ENCODE data around the gene DTNA.

The DTNA gene

GRCh38 chr18:34786162-34786741 is 76.2 kb downstream of the DTNA start:
- no peak for DNase-seq
- no peak overlapping the region for H2BK120ac ChIP-seq (ENCODE audit: low read depth, low read length)
- no peaks in the 10 kb centered on the region for H3K79me2 ChIP-seq (ENCODE audit: control insufficient read depth, insufficient read depth, low read length)
- no peaks in the 10 kb centered on the region for H3K27me3 ChIP-seq (ENCODE audit: insufficient read depth, low read length, poor library complexity)
- no peak overlapping the region for H2BK15ac ChIP-seq (replicated peaks; ENCODE audit: low read depth)
- no peak overlapping the region for H4K5ac ChIP-seq (ENCODE audit: low read length)
- no CpG with 5 or more reads among the region's 6 CpGs for WGBS (ENCODE audit: extremely low coverage, insufficient coverage, low lambda C conversion rate)
- no peak overlapping the region for H2AK5ac ChIP-seq (ENCODE audit: low read length)
- H3K27ac ChIP-seq (ENCODE audit: low read depth, low read length), result no peak overlapping the region
- H3K56ac ChIP-seq (ENCODE audit: low read length), result no peak overlapping the region
- H3K23ac ChIP-seq (ENCODE audit: low read length), result no peak overlapping the region
- H3K4me3 ChIP-seq (ENCODE audit: low read length), result no peak overlapping the region
- no peaks in the 10 kb centered on the region for H3K79me1 ChIP-seq (ENCODE audit: low read length)
- H3K4me1 ChIP-seq (ENCODE audit: control insufficient read depth, low read depth, low read length), result no peaks in the 10 kb centered on the region
- no peaks in the 10 kb centered on the region for H3K36me3 ChIP-seq (ENCODE audit: control insufficient read depth, insufficient read depth, low read length)
- no peak overlapping the region for H3K4me2 ChIP-seq (ENCODE audit: low read length)
- no peak overlapping the region for H3K18ac ChIP-seq (ENCODE audit: low read length)
- H2BK5ac ChIP-seq (ENCODE audit: low read length), result no peak overlapping the region
- H3K4ac ChIP-seq (ENCODE audit: low read depth, low read length), result no peak overlapping the region
- H4K8ac ChIP-seq (ENCODE audit: low read depth, low read length), result no peak overlapping the region
- no peak overlapping the region for H3K9ac ChIP-seq (ENCODE audit: low read length)

- Histone ChIP-seq H2BK5ac (ENCODE audit: low read length) (no peak overlapping the region), H2BK120ac (ENCODE audit: low read depth, low read length) (no peak overlapping the region), H3K27ac (ENCODE audit: low read depth, low read length) (no peak overlapping the region), H3K36me3 (ENCODE audit: control insufficient read depth, insufficient read depth, low read length) (no peaks in the 10 kb centered on the region), H3K27me3 (ENCODE audit: insufficient read depth, low read length, poor library complexity) (no peaks in the 10 kb centered on the region), H3K18ac (ENCODE audit: low read length) (no peak overlapping the region), H2AK5ac (ENCODE audit: low read length) (no peak overlapping the region), H2BK15ac (replicated peaks; ENCODE audit: low read depth) (no peak overlapping the region), H3K4me2 (ENCODE audit: low read length) (no peak overlapping the region), H3K79me2 (ENCODE audit: control insufficient read depth, insufficient read depth, low read length) (no peaks in the 10 kb centered on the region), H3K79me1 (ENCODE audit: low read length) (no peaks in the 10 kb centered on the region), H3K56ac (ENCODE audit: low read length) (no peak overlapping the region), H3K4me1 (ENCODE audit: control insufficient read depth, low read depth, low read length) (no peaks in the 10 kb centered on the region), H3K9ac (ENCODE audit: low read length) (no peak overlapping the region), H3K23ac (ENCODE audit: low read length) (no peak overlapping the region), H4K8ac (ENCODE audit: low read depth, low read length) (no peak overlapping the region), H4K5ac (ENCODE audit: low read length) (no peak overlapping the region), H3K4ac (ENCODE audit: low read depth, low read length) (no peak overlapping the region), H3K4me3 (ENCODE audit: low read length) (no peak overlapping the region)
- peak; percentile 70 for DNase-seq
- no CpG with 5 or more reads among the region's 7 CpGs for WGBS (ENCODE audit: extremely low coverage, insufficient coverage, low lambda C conversion rate)
Measured at GRCh38 chr18:34787931-34788532, 77.9 kb downstream of the DTNA start.

GRCh38 chr18:34789768-34790344 is 79.8 kb downstream of the DTNA start:
- Histone ChIP-seq H3K79me2 (ENCODE audit: control insufficient read depth, insufficient read depth, low read length) (no peaks in the 10 kb centered on the region), H2BK15ac (replicated peaks; ENCODE audit: low read depth) (no peak overlapping the region), H3K79me1 (ENCODE audit: low read length) (no peaks in the 10 kb centered on the region), H2AK5ac (ENCODE audit: low read length) (no peak overlapping the region), H4K8ac (ENCODE audit: low read depth, low read length) (no peak overlapping the region), H3K4ac (ENCODE audit: low read depth, low read length) (no peak overlapping the region), H3K27ac (ENCODE audit: low read depth, low read length) (no peak overlapping the region), H2BK120ac (ENCODE audit: low read depth, low read length) (no peak overlapping the region), H3K36me3 (ENCODE audit: control insufficient read depth, insufficient read depth, low read length) (no peaks in the 10 kb centered on the region), H3K23ac (ENCODE audit: low read length) (no peak overlapping the region), H3K4me2 (ENCODE audit: low read length) (no peak overlapping the region), H2BK5ac (ENCODE audit: low read length) (no peak overlapping the region), H3K9ac (ENCODE audit: low read length) (no peak overlapping the region), H3K56ac (ENCODE audit: low read length) (no peak overlapping the region), H4K5ac (ENCODE audit: low read length) (no peak overlapping the region), H3K27me3 (ENCODE audit: insufficient read depth, low read length, poor library complexity) (no peaks in the 10 kb centered on the region), H3K18ac (ENCODE audit: low read length) (no peak overlapping the region), H3K4me3 (ENCODE audit: low read length) (no peak overlapping the region), H3K4me1 (ENCODE audit: control insufficient read depth, low read depth, low read length) (peaks cover 8% of the 10 kb centered on the region)
- no peak for DNase-seq
- no CpG with 5 or more reads among the region's 2 CpGs for WGBS (ENCODE audit: extremely low coverage, insufficient coverage, low lambda C conversion rate)

GRCh38 chr18:34794348-34794747 is 84.2 kb downstream of the DTNA start:
- peak; percentile 93 for DNase-seq
- no peak overlapping the region for H3K4me3 ChIP-seq (ENCODE audit: low read length)
- no peak overlapping the region for H2BK15ac ChIP-seq (replicated peaks; ENCODE audit: low read depth)
- H3K23ac ChIP-seq (ENCODE audit: low read length), result no peak overlapping the region
- peak overlapping the region; percentile 59 for H3K4ac ChIP-seq (ENCODE audit: low read depth, low read length)
- peak overlapping the region; percentile 15 for H2BK5ac ChIP-seq (ENCODE audit: low read length)
- no peak overlapping the region for H2BK120ac ChIP-seq (ENCODE audit: low read depth, low read length)
- no peaks in the 10 kb centered on the region for H3K79me2 ChIP-seq (ENCODE audit: control insufficient read depth, insufficient read depth, low read length)
- peak overlapping the region; percentile 38 for H3K56ac ChIP-seq (ENCODE audit: low read length)
- WGBS (ENCODE audit: extremely low coverage, insufficient coverage, low lambda C conversion rate), result no CpG with 5 or more reads among the region's 3 CpGs
- H3K79me1 ChIP-seq (ENCODE audit: low read length), result no peaks in the 10 kb centered on the region
- H3K18ac ChIP-seq (ENCODE audit: low read length), result peak overlapping the region; percentile 65
- no peak overlapping the region for H4K5ac ChIP-seq (ENCODE audit: low read length)
- no peaks in the 10 kb centered on the region for H3K36me3 ChIP-seq (ENCODE audit: control insufficient read depth, insufficient read depth, low read length)
- peaks cover 11% of the 10 kb centered on the region for H3K4me1 ChIP-seq (ENCODE audit: control insufficient read depth, low read depth, low read length)
- no peak overlapping the region for H3K9ac ChIP-seq (ENCODE audit: low read length)
- H3K27me3 ChIP-seq (ENCODE audit: insufficient read depth, low read length, poor library complexity), result no peaks in the 10 kb centered on the region
- no peak overlapping the region for H2AK5ac ChIP-seq (ENCODE audit: low read length)
- H3K27ac ChIP-seq (ENCODE audit: low read depth, low read length), result peak overlapping the region; percentile 69
- no peak overlapping the region for H3K4me2 ChIP-seq (ENCODE audit: low read length)
- no peak overlapping the region for H4K8ac ChIP-seq (ENCODE audit: low read depth, low read length)

- Histone ChIP-seq H3K23ac (ENCODE audit: low read length) (no peak overlapping the region), H3K27ac (ENCODE audit: low read depth, low read length) (peak overlapping the region; percentile 56), H2BK15ac (replicated peaks; ENCODE audit: low read depth) (peak overlapping the region; percentile 25), H3K4me3 (ENCODE audit: low read length) (no peak overlapping the region), H2AK5ac (ENCODE audit: low read length) (no peak overlapping the region), H3K79me1 (ENCODE audit: low read length) (no peaks in the 10 kb centered on the region), H4K5ac (ENCODE audit: low read length) (no peak overlapping the region), H2BK120ac (ENCODE audit: low read depth, low read length) (no peak overlapping the region), H3K36me3 (ENCODE audit: control insufficient read depth, insufficient read depth, low read length) (no peaks in the 10 kb centered on the region), H3K9ac (ENCODE audit: low read length) (no peak overlapping the region), H2BK5ac (ENCODE audit: low read length) (no peak overlapping the region), H4K8ac (ENCODE audit: low read depth, low read length) (no peak overlapping the region), H3K4me2 (ENCODE audit: low read length) (no peak overlapping the region), H3K56ac (ENCODE audit: low read length) (peak overlapping the region; percentile 38), H3K4me1 (ENCODE audit: control insufficient read depth, low read depth, low read length) (peaks cover 11% of the 10 kb centered on the region), H3K18ac (ENCODE audit: low read length) (peak overlapping the region; percentile 65), H3K27me3 (ENCODE audit: insufficient read depth, low read length, poor library complexity) (no peaks in the 10 kb centered on the region), H3K4ac (ENCODE audit: low read depth, low read length) (peak overlapping the region; percentile 79), H3K79me2 (ENCODE audit: control insufficient read depth, insufficient read depth, low read length) (no peaks in the 10 kb centered on the region)
- WGBS (ENCODE audit: extremely low coverage, insufficient coverage, low lambda C conversion rate), result no CpG with 5 or more reads among the region's 6 CpGs
- DNase-seq, result no peak
Measured at GRCh38 chr18:34795070-34795732, 85.1 kb downstream of the DTNA start.
